GM19395 (cell line): ENCODE results near the gene GDPD5.
A peak's percentile ranks its signal among the peaks of the same experiment; 100 is the strongest.

Experiments used
- ATAC-seq: cut with Tn5 transposase; IDR thresholded peaks from one replicate; pipeline ENCODE4 v1.9.1; 2021; ENCODE audit warnings: mild to moderate bottlenecking, moderate library complexity; ENCODE audit not compliant: unreplicated experiment

Gene GDPD5

DNA sequence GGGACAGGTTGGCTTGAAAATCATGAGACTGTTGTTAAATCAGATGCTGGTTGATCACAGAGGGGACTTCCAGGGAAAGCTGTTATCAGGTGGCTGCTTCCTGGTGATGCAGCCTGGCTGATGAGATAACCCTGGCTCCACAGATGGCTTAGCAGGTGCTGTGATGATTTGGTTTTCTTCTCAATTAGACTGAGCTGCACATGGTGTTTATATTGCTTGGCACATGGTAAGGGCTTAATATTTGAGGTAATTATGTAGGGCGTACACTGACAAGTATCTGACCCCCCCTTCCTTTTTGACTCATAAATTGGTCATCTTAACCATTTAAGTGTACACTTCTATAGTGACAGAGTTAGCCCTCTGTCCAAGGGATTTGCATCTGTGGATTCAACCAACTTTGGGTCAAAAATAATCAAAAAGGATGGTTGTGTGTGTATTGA lies 119.4 kb downstream of the GDPD5 start:
- ATAC-seq: no peak

DNA sequence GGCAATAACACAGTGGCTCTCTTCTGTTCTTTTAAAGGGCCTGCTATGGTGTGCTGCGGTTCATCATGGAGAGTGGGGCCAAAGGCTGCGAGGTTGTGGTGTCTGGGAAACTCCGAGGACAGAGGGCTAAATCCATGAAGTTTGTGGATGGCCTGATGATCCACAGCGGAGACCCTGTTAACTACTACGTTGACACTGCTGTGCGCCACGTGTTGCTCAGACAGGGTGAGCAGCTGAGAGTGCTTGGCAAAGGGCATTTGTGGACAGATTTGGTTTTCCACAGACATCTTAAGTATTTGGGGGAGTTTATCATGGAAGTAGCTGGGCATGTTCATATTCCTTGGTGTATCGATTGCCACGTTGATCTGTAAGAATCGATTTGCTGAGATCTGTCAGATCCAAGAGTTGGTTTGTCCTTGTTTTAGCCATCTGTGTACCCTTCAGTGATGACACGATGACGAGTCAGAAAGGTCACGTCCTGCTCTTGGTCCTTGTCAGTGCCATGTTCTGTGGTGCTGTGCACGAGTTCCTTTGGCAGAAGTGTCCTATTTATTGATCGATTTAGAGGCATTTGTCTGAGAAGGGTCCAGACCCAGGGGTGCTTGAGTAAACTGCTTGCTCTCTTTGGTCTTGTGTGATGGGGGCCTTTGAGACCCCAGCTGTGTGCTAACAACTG lies 121.6 kb downstream of the GDPD5 start:
- no peak for ATAC-seq

DNA sequence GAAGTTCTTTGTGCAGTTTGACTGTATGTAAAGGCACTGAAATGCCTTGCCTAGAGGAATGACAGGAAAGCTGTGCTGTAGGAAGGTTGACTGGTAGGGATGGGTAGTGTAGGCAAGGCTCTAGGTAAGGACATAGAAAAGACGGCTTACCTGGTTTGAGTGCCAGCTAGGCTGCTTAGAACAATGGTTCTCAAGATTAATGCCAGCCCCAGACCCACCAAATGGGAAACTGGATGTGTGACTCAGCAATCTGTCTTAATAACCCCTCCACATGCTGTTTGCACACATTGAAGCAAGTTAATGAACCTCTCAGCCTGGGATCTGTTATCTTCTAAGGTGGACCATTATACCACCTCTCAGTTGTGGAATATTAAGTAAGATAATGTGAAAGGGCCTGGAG lies 122.7 kb downstream of the GDPD5 start:
- ATAC-seq: no peak

- no peak for ATAC-seq
Observed at GRCh38 chr11:75402002-75402773, 123.6 kb downstream of the GDPD5 start.

- no peak for ATAC-seq
Observed at GRCh38 chr11:75400146-75400865, 125.4 kb downstream of the GDPD5 start.

- peak; percentile 93 for ATAC-seq
Observed at GRCh38 chr11:75399344-75400145, 126.2 kb downstream of the GDPD5 start, which contains the start of gene RPS3. Gene RPS3, plus strand, starts transcription at chr11:75399518. Its CDS starts 30 bp downstream, at chr11:75399548.

GRCh38 chr11:75398906-75399305 lies 126.8 kb downstream of the GDPD5 start:
- ATAC-seq: no peak

GRCh38 chr11:75394085-75394840 lies 131.5 kb downstream of the GDPD5 start:
- no peak for ATAC-seq

GRCh38 chr11:75389925-75390324 lies 135.8 kb downstream of the GDPD5 start:
- ATAC-seq: no peak

GRCh38 chr11:75389276-75389605 lies 136.5 kb downstream of the GDPD5 start:
- no peak for ATAC-seq

GRCh38 chr11:75388386-75389275 lies 137.1 kb downstream of the GDPD5 start:
- no peak for ATAC-seq

DNA sequence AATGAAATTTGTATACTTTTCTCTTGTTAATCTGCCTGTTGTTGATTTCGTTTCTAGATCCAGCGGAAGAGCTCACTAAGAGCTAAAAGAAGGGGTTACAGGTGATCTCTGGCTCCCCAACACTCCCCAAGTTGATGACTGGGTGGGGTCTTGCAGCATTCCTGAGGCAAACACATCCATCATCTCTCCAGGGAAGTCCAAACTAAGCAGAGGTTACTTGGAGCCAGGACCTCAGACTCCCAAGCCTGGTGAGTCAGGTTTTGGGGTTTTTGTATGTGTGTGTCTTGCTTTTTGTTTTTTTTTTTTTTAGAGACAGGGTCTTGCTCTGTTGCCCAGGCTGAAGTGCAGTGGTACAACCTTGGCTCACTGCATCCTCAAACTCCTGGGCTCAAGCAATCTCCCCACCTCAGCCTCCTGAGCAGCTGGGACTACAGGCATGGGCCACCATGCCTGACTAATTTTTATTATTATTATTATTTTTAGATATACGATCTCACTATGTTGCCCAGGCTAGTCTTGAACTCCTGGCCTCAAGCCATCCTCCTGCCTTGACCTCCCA lies 137.9 kb downstream of the GDPD5 start:
- ATAC-seq: no peak

GRCh38 chr11:75386942-75387630 lies 138.7 kb downstream of the GDPD5 start:
- no peak for ATAC-seq
